Measurements from ENCODE around the gene JAK2.

DNA sequence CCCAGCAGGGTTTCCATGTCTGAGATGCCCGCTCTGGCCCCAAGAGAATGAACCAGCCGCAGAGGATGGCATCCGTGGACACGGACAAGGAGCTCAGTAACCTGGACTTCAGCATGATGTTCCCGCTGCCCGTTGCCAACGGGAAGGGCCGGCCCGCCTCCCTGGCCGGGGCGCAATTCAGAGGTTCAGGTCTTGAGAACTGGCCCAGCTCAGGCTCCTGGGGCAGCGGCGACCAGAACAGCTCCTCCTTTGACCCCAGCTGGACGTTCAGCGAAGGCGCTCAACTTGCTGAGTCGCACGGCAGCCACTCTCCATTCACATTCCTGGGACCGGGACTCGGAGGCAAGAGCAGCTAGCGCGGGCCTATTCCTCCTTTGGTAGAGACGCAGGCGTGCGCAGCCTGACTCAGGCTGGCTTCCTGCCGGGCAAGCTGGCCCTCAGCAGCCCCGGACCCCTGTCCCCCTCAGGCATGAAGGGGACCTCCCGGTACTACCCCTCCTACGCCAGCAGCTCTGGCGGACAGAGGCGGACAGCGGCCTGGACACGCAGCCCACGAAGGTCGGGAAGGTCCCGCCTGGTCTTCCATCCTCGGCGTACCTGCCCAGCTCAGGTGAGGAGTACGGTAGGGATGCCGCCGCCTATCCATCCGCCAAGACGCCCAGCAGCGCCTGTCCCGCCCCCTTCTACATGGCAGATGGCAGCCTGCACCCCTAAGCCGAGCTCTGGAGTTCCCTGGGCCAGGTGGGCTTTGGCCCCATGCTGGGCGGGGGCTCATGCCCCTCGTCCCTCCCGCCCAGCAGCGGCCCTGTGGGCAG lies 126.0 kb downstream of the JAK2 start:
- TF ChIP-seq POLR2A (IDR thresholded peaks at IDR 0.05): no peak
- TF ChIP-seq, protein P1, sequence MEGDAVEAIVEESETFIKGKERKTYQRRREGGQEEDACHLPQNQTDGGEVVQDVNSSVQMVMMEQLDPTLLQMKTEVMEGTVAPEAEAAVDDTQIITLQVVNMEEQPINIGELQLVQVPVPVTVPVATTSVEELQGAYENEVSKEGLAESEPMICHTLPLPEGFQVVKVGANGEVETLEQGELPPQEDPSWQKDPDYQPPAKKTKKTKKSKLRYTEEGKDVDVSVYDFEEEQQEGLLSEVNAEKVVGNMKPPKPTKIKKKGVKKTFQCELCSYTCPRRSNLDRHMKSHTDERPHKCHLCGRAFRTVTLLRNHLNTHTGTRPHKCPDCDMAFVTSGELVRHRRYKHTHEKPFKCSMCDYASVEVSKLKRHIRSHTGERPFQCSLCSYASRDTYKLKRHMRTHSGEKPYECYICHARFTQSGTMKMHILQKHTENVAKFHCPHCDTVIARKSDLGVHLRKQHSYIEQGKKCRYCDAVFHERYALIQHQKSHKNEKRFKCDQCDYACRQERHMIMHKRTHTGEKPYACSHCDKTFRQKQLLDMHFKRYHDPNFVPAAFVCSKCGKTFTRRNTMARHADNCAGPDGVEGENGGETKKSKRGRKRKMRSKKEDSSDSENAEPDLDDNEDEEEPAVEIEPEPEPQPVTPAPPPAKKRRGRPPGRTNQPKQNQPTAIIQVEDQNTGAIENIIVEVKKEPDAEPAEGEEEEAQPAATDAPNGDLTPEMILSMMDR (IDR thresholded peaks at IDR 0.05 in 4 of 5, conservative IDR thresholded peaks at IDR 0.05 in 1 of 5): no peak
